CD4-positive, alpha-beta T cell treated with Interleukin-21 for 1 hour (primary cell): Measurements from ENCODE around the gene CENPL.

Source experiments
- DNase-seq: peaks from one replicate; pipeline ENCODE4 v3.0.0-alpha.2; 2020

Gene CENPL

DNA sequence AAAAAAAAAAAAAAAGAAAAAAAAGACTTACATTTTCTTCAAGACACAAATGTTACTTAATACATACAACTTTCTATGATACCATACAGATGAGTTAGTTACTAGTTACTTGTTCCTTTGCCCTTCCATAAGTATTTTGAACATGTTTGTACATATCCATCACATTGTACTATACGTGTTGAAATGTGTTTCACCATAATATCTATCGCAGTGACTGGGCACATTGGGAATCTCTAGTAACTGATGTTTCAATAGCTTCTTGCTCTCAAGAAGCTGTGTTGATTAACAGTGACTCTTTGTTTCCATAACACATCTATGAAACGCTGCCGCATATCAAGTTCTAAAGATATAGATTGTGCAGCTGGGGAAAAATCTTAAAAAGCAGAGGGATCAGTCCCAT, 67.0 kb downstream of the CENPL start:
- no peak for DNase-seq

GRCh38 chr1:173753830-173754229, 70.9 kb downstream of the CENPL start:
- no peak for DNase-seq
